Endothelial cell of umbilical vein (primary cell): ENCODE results near the gene CD248.

Experiments
- EZH2 ChIP-seq: IDR thresholded peaks from 2 replicates; pipeline ENCODE4 v1.6.1; 2012; ENCODE audit warnings: borderline replicate concordance, low read depth, mild to moderate bottlenecking, moderate library complexity, low read length, inconsistent platforms; ENCODE audit not compliant: severe bottlenecking
- JUN ChIP-seq: IDR thresholded peaks from 2 replicates; pipeline ENCODE4 v1.6.1; 2011; ENCODE audit warnings: borderline replicate concordance, low read depth; ENCODE audit not compliant: insufficient read length, insufficient read depth
- MYC ChIP-seq: IDR thresholded peaks from one replicate; pipeline ENCODE4 v1.6.1; 2011; ENCODE audit warnings: mild to moderate bottlenecking, low read depth, low read length
- POLR2A ChIP-seq: IDR thresholded peaks from 2 replicates; pipeline ENCODE4 v1.6.1; 2012; ENCODE audit warnings: low read depth, mild to moderate bottlenecking, control low read depth, low read length
- POLR2AphosphoS5 ChIP-seq: IDR thresholded peaks from 2 replicates; pipeline ENCODE4 v1.6.1; 2012; ENCODE audit warnings: low read depth, mild to moderate bottlenecking, control low read depth, low read length, moderate library complexity; ENCODE audit not compliant: insufficient read depth
- TF ChIP-seq, protein P1 (sequence below): IDR thresholded peaks from 2 replicates; pipeline ENCODE4 v1.6.1; 2011; ENCODE audit not compliant: insufficient read depth, insufficient read length
- TF ChIP-seq, protein P2 (sequence below), 2 donors: IDR thresholded peaks; 1 replicate in 1 of 2; 2 replicates in 1 of 2; pipeline ENCODE4 v1.5.1; 2011; ENCODE audit warnings: low read length in 2 of 2, mild to moderate bottlenecking in 2 of 2, moderate library complexity in 2 of 2, control low read depth in 1 of 2, inconsistent platforms in 1 of 2, low read depth in 1 of 2; ENCODE audit not compliant: insufficient read depth in 1 of 2; ENCODE audit errors: extremely low read depth in 1 of 2

DNA sequence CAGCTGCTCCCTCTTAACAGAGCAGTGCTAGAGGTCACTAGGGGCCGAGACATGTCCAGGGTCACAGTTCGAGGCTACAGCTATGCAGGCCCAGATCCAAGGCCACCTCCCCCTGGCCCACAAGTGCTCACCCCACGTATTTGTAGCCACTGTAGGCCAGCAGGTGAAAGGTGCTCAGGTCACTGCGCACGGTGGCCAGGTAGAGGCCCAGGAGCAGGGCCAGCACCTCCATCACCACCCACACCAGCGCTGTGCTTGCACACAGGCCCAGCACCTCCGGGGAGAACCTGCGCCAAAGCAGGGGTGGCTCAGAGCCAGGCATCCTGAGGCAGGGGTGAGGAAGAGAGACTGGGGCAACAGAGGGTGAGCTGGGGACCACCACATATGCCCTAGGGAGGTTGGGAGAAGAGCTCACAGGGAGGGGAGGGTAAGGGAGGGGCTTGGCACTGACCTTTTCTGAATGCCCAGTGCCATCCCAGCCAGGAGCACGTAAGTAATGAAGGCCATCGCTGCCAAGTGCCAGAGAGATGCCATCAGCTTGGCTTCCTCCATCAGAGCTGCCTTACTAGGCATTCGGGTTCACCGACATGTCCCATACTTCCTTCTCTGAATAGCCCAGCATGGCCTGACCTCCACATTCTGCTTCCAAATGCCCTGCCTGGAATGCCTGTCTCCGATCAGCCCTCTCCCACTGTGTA is 31.4 kb downstream of the CD248 start:
- TF ChIP-seq, protein P1, sequence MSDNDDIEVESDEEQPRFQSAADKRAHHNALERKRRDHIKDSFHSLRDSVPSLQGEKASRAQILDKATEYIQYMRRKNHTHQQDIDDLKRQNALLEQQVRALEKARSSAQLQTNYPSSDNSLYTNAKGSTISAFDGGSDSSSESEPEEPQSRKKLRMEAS, result no peak
- TF ChIP-seq EZH2, result no peak
- TF ChIP-seq, protein P2, sequence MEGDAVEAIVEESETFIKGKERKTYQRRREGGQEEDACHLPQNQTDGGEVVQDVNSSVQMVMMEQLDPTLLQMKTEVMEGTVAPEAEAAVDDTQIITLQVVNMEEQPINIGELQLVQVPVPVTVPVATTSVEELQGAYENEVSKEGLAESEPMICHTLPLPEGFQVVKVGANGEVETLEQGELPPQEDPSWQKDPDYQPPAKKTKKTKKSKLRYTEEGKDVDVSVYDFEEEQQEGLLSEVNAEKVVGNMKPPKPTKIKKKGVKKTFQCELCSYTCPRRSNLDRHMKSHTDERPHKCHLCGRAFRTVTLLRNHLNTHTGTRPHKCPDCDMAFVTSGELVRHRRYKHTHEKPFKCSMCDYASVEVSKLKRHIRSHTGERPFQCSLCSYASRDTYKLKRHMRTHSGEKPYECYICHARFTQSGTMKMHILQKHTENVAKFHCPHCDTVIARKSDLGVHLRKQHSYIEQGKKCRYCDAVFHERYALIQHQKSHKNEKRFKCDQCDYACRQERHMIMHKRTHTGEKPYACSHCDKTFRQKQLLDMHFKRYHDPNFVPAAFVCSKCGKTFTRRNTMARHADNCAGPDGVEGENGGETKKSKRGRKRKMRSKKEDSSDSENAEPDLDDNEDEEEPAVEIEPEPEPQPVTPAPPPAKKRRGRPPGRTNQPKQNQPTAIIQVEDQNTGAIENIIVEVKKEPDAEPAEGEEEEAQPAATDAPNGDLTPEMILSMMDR (IDR thresholded peaks at IDR 0.05; ENCODE audit: extremely low read depth in 1 of 2, insufficient read depth in 1 of 2, low read depth in 1 of 2, low read length in 2 of 2), result no peak
- no peak for TF ChIP-seq POLR2A
- no peak for TF ChIP-seq POLR2AphosphoS5
- TF ChIP-seq MYC, result no peak
- no peak for TF ChIP-seq JUN
